Measurements from ENCODE around the gene UBA1.

GRCh38 chrX:47151435-47151834 lies 42.2 kb upstream of the UBA1 start:
- TF ChIP-seq JUND (IDR thresholded peaks at IDR 0.05; ENCODE audit: low read depth, low read length), result no peak
- no peak for TF ChIP-seq MXI1 (IDR thresholded peaks at IDR 0.05; ENCODE audit: low read depth, low read length)
- no peak for TF ChIP-seq EZH2 (IDR thresholded peaks at IDR 0.05; ENCODE audit: borderline replicate concordance, control insufficient read depth, low read depth, low read length)
- no peak for TF ChIP-seq SRF (IDR thresholded peaks at IDR 0.05; ENCODE audit: low read depth in 2 of 2, low read length in 2 of 2)
- no peak for TF ChIP-seq CBX5 (IDR thresholded peaks at IDR 0.05; ENCODE audit: low read depth)
- TF ChIP-seq, protein P1, sequence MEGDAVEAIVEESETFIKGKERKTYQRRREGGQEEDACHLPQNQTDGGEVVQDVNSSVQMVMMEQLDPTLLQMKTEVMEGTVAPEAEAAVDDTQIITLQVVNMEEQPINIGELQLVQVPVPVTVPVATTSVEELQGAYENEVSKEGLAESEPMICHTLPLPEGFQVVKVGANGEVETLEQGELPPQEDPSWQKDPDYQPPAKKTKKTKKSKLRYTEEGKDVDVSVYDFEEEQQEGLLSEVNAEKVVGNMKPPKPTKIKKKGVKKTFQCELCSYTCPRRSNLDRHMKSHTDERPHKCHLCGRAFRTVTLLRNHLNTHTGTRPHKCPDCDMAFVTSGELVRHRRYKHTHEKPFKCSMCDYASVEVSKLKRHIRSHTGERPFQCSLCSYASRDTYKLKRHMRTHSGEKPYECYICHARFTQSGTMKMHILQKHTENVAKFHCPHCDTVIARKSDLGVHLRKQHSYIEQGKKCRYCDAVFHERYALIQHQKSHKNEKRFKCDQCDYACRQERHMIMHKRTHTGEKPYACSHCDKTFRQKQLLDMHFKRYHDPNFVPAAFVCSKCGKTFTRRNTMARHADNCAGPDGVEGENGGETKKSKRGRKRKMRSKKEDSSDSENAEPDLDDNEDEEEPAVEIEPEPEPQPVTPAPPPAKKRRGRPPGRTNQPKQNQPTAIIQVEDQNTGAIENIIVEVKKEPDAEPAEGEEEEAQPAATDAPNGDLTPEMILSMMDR (IDR thresholded peaks at IDR 0.05 in 2 of 3, conservative IDR thresholded peaks at IDR 0.05 in 1 of 3; ENCODE audit: control insufficient read depth in 2 of 3, extremely low read depth in 1 of 3, insufficient read depth in 1 of 3, low read depth in 3 of 3, low read length in 3 of 3), result no peak
- TF ChIP-seq SIX5 (IDR thresholded peaks at IDR 0.05; ENCODE audit: low read depth, low read length, severe bottlenecking), result no peak
- no peak for TF ChIP-seq YY1 (IDR thresholded peaks at IDR 0.05; ENCODE audit: low read depth, low read length)

Data from GM12878 (cell line).